ENCODE data around the gene DOCK3. TPM values are rescaled to one million over a fixed set of nuclear protein-coding genes. Genes with fewer than 3 reads are reported as not detected.

Gene DOCK3
- total and polyA plus RNA-seq, 2 donors (not counting 3 experiments of a cell fraction or from before 2014, with no cell fraction given) = 0.08 to 0.13 TPM

DNA sequence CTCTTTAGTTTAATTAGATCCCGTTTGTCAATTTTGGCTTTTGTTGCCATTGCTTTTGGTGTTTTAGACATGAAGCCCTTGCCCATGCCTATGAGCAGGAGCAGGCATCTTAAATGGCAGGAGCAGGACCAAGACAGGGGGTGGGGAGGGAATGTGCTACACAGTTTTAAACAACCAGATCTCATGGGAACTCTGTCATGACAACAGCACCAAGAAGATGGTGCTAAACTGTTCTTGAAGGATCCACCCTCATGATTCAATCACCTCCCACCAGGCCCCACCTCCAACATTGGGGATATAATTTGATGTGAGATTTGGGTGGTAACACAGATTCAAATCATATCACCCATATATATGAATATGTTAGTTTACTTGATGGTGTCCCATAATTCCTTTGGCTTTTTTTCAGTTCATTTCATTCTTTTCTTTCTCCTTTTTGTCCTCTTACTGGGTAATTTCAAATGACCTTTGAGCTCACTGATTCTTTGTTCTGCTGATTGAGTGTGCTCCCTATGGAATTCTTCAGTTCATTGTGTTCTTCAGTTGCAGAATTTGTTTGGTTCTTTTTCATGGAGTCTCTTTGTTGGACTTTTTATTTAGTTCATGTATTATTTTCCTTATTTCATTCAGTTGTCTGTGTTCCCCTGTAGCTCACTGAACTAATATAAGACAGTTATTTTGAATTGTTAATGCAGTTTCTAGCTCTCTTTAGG, 62.6 kb downstream of the DOCK3 start:
- Histone ChIP-seq H3K36me3 (ENCODE audit: control insufficient read depth in 2 of 2, extremely low read depth in 1 of 2, insufficient read depth in 2 of 2, low read length in 2 of 2) (no peaks in the 10 kb centered on the region), H3K79me2 (ENCODE audit: control insufficient read depth, insufficient read depth, low read length) (no peaks in the 10 kb centered on the region), H3K27ac (ENCODE audit: insufficient read depth, low read depth, low read length) (no peak overlapping the region), H3K4me2 (ENCODE audit: insufficient read depth, low read length) (no peak overlapping the region), H3K4me1 (ENCODE audit: control insufficient read depth, extremely low read depth, insufficient read depth, low read length) (no peaks in the 10 kb centered on the region), H4K20me1 (replicated peaks; ENCODE audit: control insufficient read depth, extremely low read depth, insufficient read depth, low read length) (no peaks in the 10 kb centered on the region), H2AFZ (ENCODE audit: low read depth, low read length) (no peak overlapping the region), H3K27me3 (ENCODE audit: control insufficient read depth in 2 of 2, insufficient read depth in 2 of 2, low read length in 2 of 2) (no peaks in the 10 kb centered on the region), H3K9me1 (replicated peaks; ENCODE audit: control insufficient read depth, extremely low read depth, insufficient read depth, low read length) (no peaks in the 10 kb centered on the region), H3K9me3 (replicated peaks; ENCODE audit: control insufficient read depth, insufficient read depth, low read length) (no peaks in the 10 kb centered on the region), H3K4me3 (replicated peaks in 1 of 3; ENCODE audit: insufficient read depth in 1 of 3, low read depth in 1 of 3, low read length in 3 of 3) (no peak overlapping the region), H3K9ac (replicated peaks; ENCODE audit: extremely low read depth, insufficient read depth, low read length) (no peak overlapping the region)
- no peak for DNase-seq (ENCODE audit: low read depth, low spot score)
- TF ChIP-seq, protein P1, sequence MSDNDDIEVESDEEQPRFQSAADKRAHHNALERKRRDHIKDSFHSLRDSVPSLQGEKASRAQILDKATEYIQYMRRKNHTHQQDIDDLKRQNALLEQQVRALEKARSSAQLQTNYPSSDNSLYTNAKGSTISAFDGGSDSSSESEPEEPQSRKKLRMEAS (IDR thresholded peaks at IDR 0.05; ENCODE audit: insufficient read depth, insufficient read length) = no peak
- TF ChIP-seq POLR2A (IDR thresholded peaks at IDR 0.05; ENCODE audit: low read depth, low read length) (no peak), EZH2 (IDR thresholded peaks at IDR 0.05; ENCODE audit: borderline replicate concordance, low read depth, low read length, severe bottlenecking) (no peak), POLR2AphosphoS5 (IDR thresholded peaks at IDR 0.05; ENCODE audit: insufficient read depth, low read depth, low read length) (no peak), MYC (IDR thresholded peaks at IDR 0.05; ENCODE audit: low read depth, low read length) (no peak), JUN (IDR thresholded peaks at IDR 0.05; ENCODE audit: borderline replicate concordance, insufficient read depth, insufficient read length, low read depth) (no peak), GATA2 (IDR thresholded peaks at IDR 0.05; ENCODE audit: insufficient read depth, insufficient read length, low read depth, low read length) (no peak), FOS (IDR thresholded peaks at IDR 0.05; ENCODE audit: borderline replicate concordance, insufficient read depth, low read length) (no peak)
- TF ChIP-seq, protein P2, sequence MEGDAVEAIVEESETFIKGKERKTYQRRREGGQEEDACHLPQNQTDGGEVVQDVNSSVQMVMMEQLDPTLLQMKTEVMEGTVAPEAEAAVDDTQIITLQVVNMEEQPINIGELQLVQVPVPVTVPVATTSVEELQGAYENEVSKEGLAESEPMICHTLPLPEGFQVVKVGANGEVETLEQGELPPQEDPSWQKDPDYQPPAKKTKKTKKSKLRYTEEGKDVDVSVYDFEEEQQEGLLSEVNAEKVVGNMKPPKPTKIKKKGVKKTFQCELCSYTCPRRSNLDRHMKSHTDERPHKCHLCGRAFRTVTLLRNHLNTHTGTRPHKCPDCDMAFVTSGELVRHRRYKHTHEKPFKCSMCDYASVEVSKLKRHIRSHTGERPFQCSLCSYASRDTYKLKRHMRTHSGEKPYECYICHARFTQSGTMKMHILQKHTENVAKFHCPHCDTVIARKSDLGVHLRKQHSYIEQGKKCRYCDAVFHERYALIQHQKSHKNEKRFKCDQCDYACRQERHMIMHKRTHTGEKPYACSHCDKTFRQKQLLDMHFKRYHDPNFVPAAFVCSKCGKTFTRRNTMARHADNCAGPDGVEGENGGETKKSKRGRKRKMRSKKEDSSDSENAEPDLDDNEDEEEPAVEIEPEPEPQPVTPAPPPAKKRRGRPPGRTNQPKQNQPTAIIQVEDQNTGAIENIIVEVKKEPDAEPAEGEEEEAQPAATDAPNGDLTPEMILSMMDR (IDR thresholded peaks at IDR 0.05; ENCODE audit: extremely low read depth in 1 of 2, insufficient read depth in 1 of 2, low read depth in 1 of 2, low read length in 2 of 2) = no peak
- intact Hi-C loops (cut with micrococcal nuclease) (no loop called here), dilution Hi-C loops (cut with MboI; ENCODE audit: extremely low pct_ligation_motif_present, low sequenced_read_pairs) (no loop called here)
- ChIA-PET POLR2A (no interaction called here), CTCF (no interaction called here)
- no peak for FAIRE-seq
- BruUV-seq (replicated peaks) = no TSS peak

Measured in endothelial cell of umbilical vein (primary cell).